ENCODE results near the gene BBX.

Gene BBX

DNA sequence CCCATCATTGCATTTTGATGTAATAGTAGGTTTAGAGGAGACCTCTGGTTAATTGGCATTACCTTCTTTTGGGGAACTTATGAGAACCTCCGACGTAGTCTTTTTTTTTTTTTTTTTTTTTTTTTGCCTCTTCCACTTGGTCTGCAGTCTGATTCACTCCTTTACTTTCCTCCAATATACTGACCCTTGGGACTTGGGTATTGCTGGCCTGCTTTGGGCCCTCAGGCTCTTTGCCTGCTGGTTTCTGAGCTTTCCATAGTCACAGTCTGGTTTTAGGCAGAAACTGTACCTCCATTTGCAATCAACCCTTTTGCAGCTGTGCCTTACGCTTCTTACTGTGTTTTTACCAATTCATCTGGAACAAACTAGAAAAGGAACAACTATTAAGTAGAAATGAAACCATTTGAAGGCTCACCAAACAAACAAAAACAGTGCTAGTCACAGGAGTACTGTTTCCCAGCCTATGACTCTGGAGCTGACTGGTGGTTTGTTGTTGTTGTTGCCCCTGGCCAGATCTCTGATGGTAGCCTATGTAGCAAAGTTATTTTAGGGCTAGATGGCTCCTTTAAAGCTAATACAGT, 272.8 kb downstream of the BBX start:
- no peak for ATAC-seq
- TF ChIP-seq ZNF70 (CRISPR knock-in tag; IDR thresholded peaks at IDR 0.05) (no peak), ZC3H10 (CRISPR knock-in tag; IDR thresholded peaks at IDR 0.05) (no peak), ZFP3 (CRISPR knock-in tag; IDR thresholded peaks at IDR 0.05) (no peak), BACH2 (CRISPR knock-in tag; IDR thresholded peaks at IDR 0.05; ENCODE audit: borderline replicate concordance) (no peak), ZNF8 (CRISPR knock-in tag; IDR thresholded peaks at IDR 0.05) (no peak), CSDC2 (CRISPR knock-in tag; IDR thresholded peaks at IDR 0.05) (no peak), TCF4 (CRISPR knock-in tag; IDR thresholded peaks at IDR 0.05; ENCODE audit: borderline replicate concordance) (no peak), PPARA (CRISPR knock-in tag; IDR thresholded peaks at IDR 0.05; ENCODE audit: borderline replicate concordance) (no peak), ESRRG (CRISPR knock-in tag; IDR thresholded peaks at IDR 0.05) (no peak)
- TF ChIP-seq, protein P1, sequence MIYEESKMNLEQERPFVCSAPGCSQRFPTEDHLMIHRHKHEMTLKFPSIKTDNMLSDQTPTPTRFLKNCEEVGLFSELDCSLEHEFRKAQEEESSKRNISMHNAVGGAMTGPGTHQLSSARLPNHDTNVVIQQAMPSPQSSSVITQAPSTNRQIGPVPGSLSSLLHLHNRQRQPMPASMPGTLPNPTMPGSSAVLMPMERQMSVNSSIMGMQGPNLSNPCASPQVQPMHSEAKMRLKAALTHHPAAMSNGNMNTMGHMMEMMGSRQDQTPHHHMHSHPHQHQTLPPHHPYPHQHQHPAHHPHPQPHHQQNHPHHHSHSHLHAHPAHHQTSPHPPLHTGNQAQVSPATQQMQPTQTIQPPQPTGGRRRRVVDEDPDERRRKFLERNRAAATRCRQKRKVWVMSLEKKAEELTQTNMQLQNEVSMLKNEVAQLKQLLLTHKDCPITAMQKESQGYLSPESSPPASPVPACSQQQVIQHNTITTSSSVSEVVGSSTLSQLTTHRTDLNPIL (CRISPR knock-in tag; IDR thresholded peaks at IDR 0.05; ENCODE audit: low read depth), result no peak

GRCh38 chr3:107796791-107797190, 274.0 kb downstream of the BBX start:
- no peak for ATAC-seq

GRCh38 chr3:107797586-107797985, 274.8 kb downstream of the BBX start:
- ATAC-seq, result no peak; the same call in 2 of the 3 replicates
- TF ChIP-seq, protein P2, sequence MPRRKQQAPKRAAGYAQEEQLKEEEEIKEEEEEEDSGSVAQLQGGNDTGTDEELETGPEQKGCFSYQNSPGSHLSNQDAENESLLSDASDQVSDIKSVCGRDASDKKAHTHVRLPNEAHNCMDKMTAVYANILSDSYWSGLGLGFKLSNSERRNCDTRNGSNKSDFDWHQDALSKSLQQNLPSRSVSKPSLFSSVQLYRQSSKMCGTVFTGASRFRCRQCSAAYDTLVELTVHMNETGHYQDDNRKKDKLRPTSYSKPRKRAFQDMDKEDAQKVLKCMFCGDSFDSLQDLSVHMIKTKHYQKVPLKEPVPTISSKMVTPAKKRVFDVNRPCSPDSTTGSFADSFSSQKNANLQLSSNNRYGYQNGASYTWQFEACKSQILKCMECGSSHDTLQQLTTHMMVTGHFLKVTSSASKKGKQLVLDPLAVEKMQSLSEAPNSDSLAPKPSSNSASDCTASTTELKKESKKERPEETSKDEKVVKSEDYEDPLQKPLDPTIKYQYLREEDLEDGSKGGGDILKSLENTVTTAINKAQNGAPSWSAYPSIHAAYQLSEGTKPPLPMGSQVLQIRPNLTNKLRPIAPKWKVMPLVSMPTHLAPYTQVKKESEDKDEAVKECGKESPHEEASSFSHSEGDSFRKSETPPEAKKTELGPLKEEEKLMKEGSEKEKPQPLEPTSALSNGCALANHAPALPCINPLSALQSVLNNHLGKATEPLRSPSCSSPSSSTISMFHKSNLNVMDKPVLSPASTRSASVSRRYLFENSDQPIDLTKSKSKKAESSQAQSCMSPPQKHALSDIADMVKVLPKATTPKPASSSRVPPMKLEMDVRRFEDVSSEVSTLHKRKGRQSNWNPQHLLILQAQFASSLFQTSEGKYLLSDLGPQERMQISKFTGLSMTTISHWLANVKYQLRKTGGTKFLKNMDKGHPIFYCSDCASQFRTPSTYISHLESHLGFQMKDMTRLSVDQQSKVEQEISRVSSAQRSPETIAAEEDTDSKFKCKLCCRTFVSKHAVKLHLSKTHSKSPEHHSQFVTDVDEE (CRISPR knock-in tag; IDR thresholded peaks at IDR 0.05), result no peak
- TF ChIP-seq ARNTL (CRISPR knock-in tag; IDR thresholded peaks at IDR 0.05; ENCODE audit: borderline replicate concordance, low read depth) (no peak), CSDC2 (CRISPR knock-in tag; IDR thresholded peaks at IDR 0.05) (no peak), ZFP3 (CRISPR knock-in tag; IDR thresholded peaks at IDR 0.05) (no peak)

More at GRCh38 chr3:107796791-107797190, 274.0 kb downstream of the BBX start:
- TF ChIP-seq GLIS3 (CRISPR knock-in tag; IDR thresholded peaks at IDR 0.05) (no peak), ISL1 (CRISPR knock-in tag; IDR thresholded peaks at IDR 0.05) (peak; percentile 35; the same call in 1 of the 2 replicates)

DNA sequence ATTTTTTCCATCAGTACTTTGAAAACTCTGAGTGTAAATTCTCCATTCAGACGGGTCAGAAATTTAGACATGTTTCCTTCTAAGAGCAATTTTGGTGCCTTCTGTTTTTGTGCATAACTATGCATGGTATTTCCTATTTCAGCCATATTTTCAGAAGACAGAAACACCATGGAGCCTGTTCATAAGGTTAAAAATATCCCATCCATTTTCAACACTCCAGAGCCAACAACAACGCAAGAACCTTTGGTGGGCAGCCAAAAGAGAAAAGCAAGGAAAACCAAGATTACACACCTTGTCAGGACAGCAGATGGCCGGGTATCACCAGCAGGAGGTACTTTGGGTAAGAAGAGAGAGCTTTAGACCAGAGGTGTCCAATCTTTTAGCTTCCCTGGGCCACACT, 275.6 kb downstream of the BBX start:
- TF ChIP-seq, protein P2 (CRISPR knock-in tag; IDR thresholded peaks at IDR 0.05), result no peak
- no peak for TF ChIP-seq RARB (CRISPR knock-in tag; IDR thresholded peaks at IDR 0.05)
- no peak for TF ChIP-seq PATZ1 (CRISPR knock-in tag; IDR thresholded peaks at IDR 0.05; ENCODE audit: borderline replicate concordance)
- TF ChIP-seq CSDC2 (CRISPR knock-in tag; IDR thresholded peaks at IDR 0.05), result no peak
- no peak for TF ChIP-seq ZFP30 (CRISPR knock-in tag; IDR thresholded peaks at IDR 0.05)
- TF ChIP-seq ISL1 (CRISPR knock-in tag; IDR thresholded peaks at IDR 0.05), result no peak
- no peak for TF ChIP-seq ZNF565 (CRISPR knock-in tag; conservative IDR thresholded peaks at IDR 0.05; ENCODE audit: low read depth)
- TF ChIP-seq TCF4 (CRISPR knock-in tag; IDR thresholded peaks at IDR 0.05; ENCODE audit: borderline replicate concordance), result no peak
- no peak for TF ChIP-seq GLIS3 (CRISPR knock-in tag; IDR thresholded peaks at IDR 0.05)
- TF ChIP-seq, protein P3, sequence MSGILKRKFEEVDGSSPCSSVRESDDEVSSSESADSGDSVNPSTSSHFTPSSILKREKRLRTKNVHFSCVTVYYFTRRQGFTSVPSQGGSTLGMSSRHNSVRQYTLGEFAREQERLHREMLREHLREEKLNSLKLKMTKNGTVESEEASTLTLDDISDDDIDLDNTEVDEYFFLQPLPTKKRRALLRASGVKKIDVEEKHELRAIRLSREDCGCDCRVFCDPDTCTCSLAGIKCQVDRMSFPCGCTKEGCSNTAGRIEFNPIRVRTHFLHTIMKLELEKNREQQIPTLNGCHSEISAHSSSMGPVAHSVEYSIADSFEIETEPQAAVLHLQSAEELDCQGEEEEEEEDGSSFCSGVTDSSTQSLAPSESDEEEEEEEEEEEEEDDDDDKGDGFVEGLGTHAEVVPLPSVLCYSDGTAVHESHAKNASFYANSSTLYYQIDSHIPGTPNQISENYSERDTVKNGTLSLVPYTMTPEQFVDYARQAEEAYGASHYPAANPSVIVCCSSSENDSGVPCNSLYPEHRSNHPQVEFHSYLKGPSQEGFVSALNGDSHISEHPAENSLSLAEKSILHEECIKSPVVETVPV (CRISPR knock-in tag; IDR thresholded peaks at IDR 0.05), result no peak
- TF ChIP-seq BACH2 (CRISPR knock-in tag; IDR thresholded peaks at IDR 0.05; ENCODE audit: borderline replicate concordance), result no peak
- no peak for TF ChIP-seq ZNF8 (CRISPR knock-in tag; IDR thresholded peaks at IDR 0.05)
- TF ChIP-seq, protein P1 (CRISPR knock-in tag; IDR thresholded peaks at IDR 0.05; ENCODE audit: low read depth), result no peak
- TF ChIP-seq SNAI2 (CRISPR knock-in tag; IDR thresholded peaks at IDR 0.05), result no peak
- no peak for TF ChIP-seq POU6F1 (CRISPR knock-in tag; IDR thresholded peaks at IDR 0.05; ENCODE audit: borderline replicate concordance, low read depth)
- no peak for TF ChIP-seq OSR1 (CRISPR knock-in tag; IDR thresholded peaks at IDR 0.05)
- no peak for TF ChIP-seq ZC3H10 (CRISPR knock-in tag; IDR thresholded peaks at IDR 0.05)
- ATAC-seq, result peak; percentile 49; the same call in 2 of the 3 replicates

All from SK-N-SH treated with all-trans-retinoic acid at 6 μM for 48 hours (cell line).